Neural progenitor cell (in vitro differentiated cells): ENCODE results near the gene GOLGA6D. TPM values are rescaled to one million over a fixed set of nuclear protein-coding genes. Genes with fewer than 3 reads are reported as not detected.
A peak's percentile ranks its signal among the peaks of the same experiment; 100 is the strongest.
"Not testable (repeated sequence)": the region's sequence is repeated elsewhere in the genome, so short reads cannot be mapped to it uniquely, and the experiment has no call there.

Source experiments
- DNase-seq: peaks from one replicate; pipeline ENCODE4 v3.0.0-alpha.2; 2016; ENCODE audit warnings: low spot score
- H2AFZ ChIP-seq: fragments of 200-600 bp; sonication (generic); replicated peaks from 2 replicates; pipeline ENCODE4 v1.6.1; 2016; ENCODE audit warnings: antibody characterized with exemption
- H3F3A ChIP-seq: fragments of 200-600 bp; sonication (generic); 2 replicates; pipeline ENCODE4 v1.6.1; 2016; ENCODE audit warnings: antibody characterized with exemption, low read depth
- H3K27ac ChIP-seq: fragments of 200-600 bp; sonication (generic); 2 replicates; pipeline ENCODE4 v1.5.1; 2016; ENCODE audit warnings: mild to moderate bottlenecking
- H3K27me3 ChIP-seq: fragments of 200-600 bp; sonication (generic); 2 replicates; pipeline ENCODE4 v1.6.1; 2016; ENCODE audit warnings: mild to moderate bottlenecking, moderate library complexity
- H3K36me3 ChIP-seq: fragments of 200-600 bp; sonication (generic); 2 replicates; pipeline ENCODE4 v1.5.1; 2016
- H3K4me1 ChIP-seq: fragments of 200-600 bp; sonication (generic); 2 replicates; pipeline ENCODE4 v1.6.1; 2016; ENCODE audit warnings: mixed run types
- H3K4me2 ChIP-seq: fragments of 200-600 bp; sonication (generic); 2 replicates; pipeline ENCODE4 v1.6.1; 2016
- H3K4me3 ChIP-seq: fragments of 200-600 bp; sonication (generic); 2 replicates; pipeline ENCODE4 v1.5.1; 2016
- H3K79me2 ChIP-seq: fragments of 200-600 bp; sonication (generic); 2 replicates; pipeline ENCODE4 v1.6.1; 2016; ENCODE audit warnings: low read depth
- H3K9ac ChIP-seq: fragments of 200-600 bp; sonication (generic); 2 replicates; pipeline ENCODE4 v1.6.1; 2016
- H3K9me3 ChIP-seq: fragments of 200-600 bp; sonication (generic); 2 replicates; pipeline ENCODE4 v1.5.1; 2016; ENCODE audit warnings: low read depth
- H4K20me1 ChIP-seq: fragments of 200-600 bp; sonication (generic); 2 replicates; pipeline ENCODE4 v1.6.1; 2016; ENCODE audit warnings: low read depth
- H3K27ac Mint-ChIP-seq: 3 replicates; pipeline ENCODE4 v1.8.0; 2021; ENCODE audit warnings: mixed read lengths
- H3K27me3 Mint-ChIP-seq: 2 replicates; pipeline ENCODE4 v1.8.0; 2022; ENCODE audit warnings: low read depth, mild to moderate bottlenecking, inconsistent platforms, moderate library complexity, mixed read lengths; ENCODE audit not compliant: insufficient read depth
- H3K36me3 Mint-ChIP-seq: 3 replicates; pipeline ENCODE4 v1.8.0; 2021; ENCODE audit warnings: mixed read lengths
- H3K4me1 Mint-ChIP-seq: 3 replicates; pipeline ENCODE4 v1.8.0; 2021; ENCODE audit warnings: mixed read lengths
- H3K4me3 Mint-ChIP-seq: 3 replicates; pipeline ENCODE4 v1.8.0; 2021; ENCODE audit warnings: mild to moderate bottlenecking, moderate library complexity, mixed read lengths
- H3K9me3 Mint-ChIP-seq: 3 replicates; pipeline ENCODE4 v1.8.0; 2020; ENCODE audit warnings: mixed read lengths
- EZH2 ChIP-seq: fragments of 200-600 bp; sonication (generic); IDR thresholded peaks from 2 replicates; pipeline ENCODE4 v1.6.1; 2017; ENCODE audit warnings: antibody characterized with exemption, mild to moderate bottlenecking, moderate library complexity
- EZH2phosphoT487 ChIP-seq: fragments of 200-600 bp; sonication (generic); IDR thresholded peaks from 2 replicates; pipeline ENCODE4 v1.6.1; 2017; ENCODE audit warnings: antibody characterized with exemption
- total RNA-seq: library from RNA; depleted of rRNA; stranded (reverse); fragments of >200 nt; gene quantifications from 2 replicates; pipeline ENCODE4 v1.2.3, GENCODE V29; 2015; ENCODE audit warnings: low replicate concordance
- TF ChIP-seq, protein P1 (sequence below): fragments of 200-600 bp; sonication (generic); IDR thresholded peaks from 2 replicates; pipeline ENCODE4 v1.5.1; 2017; ENCODE audit warnings: antibody characterized with exemption, mild to moderate bottlenecking

The GOLGA6D gene
- total RNA-seq, 1 donor from 2014 or later, result not detected

DNA sequence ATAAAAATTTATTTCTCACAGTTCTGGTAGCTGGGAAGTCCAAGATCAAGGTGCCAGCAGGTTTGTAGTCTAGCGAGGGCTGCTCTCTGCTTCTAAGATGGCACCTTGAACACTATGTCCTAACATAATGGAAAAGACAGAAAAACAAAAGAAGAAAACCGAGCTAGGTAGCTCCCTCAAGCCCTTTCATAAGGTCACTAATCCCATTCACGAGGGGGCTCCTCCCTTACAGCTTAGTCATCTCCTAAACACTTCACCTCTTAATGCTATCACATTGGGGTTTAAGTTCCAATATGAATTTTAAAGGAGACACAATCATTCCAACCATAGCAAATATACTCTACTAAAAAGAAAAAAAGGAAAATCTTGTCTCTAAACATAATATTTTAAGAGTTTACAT is 23.6 kb downstream of the GOLGA6D start:
- H3K27ac ChIP-seq, result no peak overlapping the region
- H3K27me3 ChIP-seq, result peaks cover 32% of the 10 kb centered on the region
- no peaks in the 10 kb centered on the region for H3K4me1 ChIP-seq
- no peak for DNase-seq
- TF ChIP-seq, protein P1, sequence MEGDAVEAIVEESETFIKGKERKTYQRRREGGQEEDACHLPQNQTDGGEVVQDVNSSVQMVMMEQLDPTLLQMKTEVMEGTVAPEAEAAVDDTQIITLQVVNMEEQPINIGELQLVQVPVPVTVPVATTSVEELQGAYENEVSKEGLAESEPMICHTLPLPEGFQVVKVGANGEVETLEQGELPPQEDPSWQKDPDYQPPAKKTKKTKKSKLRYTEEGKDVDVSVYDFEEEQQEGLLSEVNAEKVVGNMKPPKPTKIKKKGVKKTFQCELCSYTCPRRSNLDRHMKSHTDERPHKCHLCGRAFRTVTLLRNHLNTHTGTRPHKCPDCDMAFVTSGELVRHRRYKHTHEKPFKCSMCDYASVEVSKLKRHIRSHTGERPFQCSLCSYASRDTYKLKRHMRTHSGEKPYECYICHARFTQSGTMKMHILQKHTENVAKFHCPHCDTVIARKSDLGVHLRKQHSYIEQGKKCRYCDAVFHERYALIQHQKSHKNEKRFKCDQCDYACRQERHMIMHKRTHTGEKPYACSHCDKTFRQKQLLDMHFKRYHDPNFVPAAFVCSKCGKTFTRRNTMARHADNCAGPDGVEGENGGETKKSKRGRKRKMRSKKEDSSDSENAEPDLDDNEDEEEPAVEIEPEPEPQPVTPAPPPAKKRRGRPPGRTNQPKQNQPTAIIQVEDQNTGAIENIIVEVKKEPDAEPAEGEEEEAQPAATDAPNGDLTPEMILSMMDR, result no peak
- TF ChIP-seq EZH2 (no peak), EZH2phosphoT487 (no peak)
- H3K9me3 ChIP-seq, result no peaks in the 10 kb centered on the region
- H4K20me1 ChIP-seq, result no peaks in the 10 kb centered on the region
- Mint-ChIP-seq H3K4me3 (no peak overlapping the region), H3K36me3 (no peaks in the 10 kb centered on the region), H3K9me3 (no peaks in the 10 kb centered on the region), H3K4me1 (peaks cover 3% of the 10 kb centered on the region), H3K27ac (no peak overlapping the region), H3K27me3 (peaks cover 4% of the 10 kb centered on the region)
- H3K9ac ChIP-seq, result no peak overlapping the region
- no peaks in the 10 kb centered on the region for H3K36me3 ChIP-seq
- H2AFZ ChIP-seq, result no peak overlapping the region
- H3K79me2 ChIP-seq, result no peaks in the 10 kb centered on the region
- H3K4me2 ChIP-seq, result no peak overlapping the region
- no peak overlapping the region for H3K4me3 ChIP-seq
- H3F3A ChIP-seq, result no peaks in the 10 kb centered on the region

DNA sequence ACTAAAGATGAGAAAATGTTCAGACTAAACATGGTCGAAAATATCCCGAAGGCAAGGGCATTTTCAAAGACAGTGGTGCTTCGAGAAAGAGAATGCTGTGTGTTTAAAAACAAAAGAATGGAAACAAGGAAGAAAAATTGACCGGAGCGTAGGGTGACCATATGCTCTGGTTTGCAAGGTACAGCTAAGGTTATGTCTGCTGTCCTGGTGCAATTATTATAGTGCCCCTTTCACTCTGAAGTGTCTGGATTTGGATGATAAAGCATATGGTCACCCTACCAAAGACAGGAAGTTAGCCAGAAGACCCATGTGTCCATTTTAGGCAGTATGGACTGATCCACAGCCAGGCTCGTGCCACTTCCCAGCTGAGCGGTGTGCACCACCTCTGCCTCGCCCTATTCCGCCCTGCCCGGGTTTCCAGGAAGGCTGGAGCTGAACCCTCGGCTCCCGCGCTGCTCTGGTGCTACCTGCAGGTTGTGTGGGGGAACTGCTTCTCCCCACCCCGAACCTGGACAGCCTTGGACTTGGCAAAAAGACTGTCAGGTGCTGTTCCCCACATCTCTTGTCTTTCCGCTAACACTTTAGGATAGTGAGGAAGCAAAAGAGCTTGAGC is 25.2 kb downstream of the GOLGA6D start:
- DNase-seq, result peak; percentile 62
- no peak overlapping the region for H3K4me3 ChIP-seq
- no peak overlapping the region for H3K4me2 ChIP-seq
- TF ChIP-seq, protein P1, result peak; percentile 48
- no peak for TF ChIP-seq EZH2phosphoT487
- TF ChIP-seq EZH2, result no peak
- no peak overlapping the region for H3K27ac Mint-ChIP-seq
- H3K36me3 ChIP-seq, result no peaks in the 10 kb centered on the region
- no peaks in the 10 kb centered on the region for H3K9me3 Mint-ChIP-seq
- no peak overlapping the region for H3K27ac ChIP-seq
- no peaks in the 10 kb centered on the region for H3K9me3 ChIP-seq
- no peaks in the 10 kb centered on the region for H3K79me2 ChIP-seq
- peaks cover 10% of the 10 kb centered on the region for H3K27me3 Mint-ChIP-seq
- no peaks in the 10 kb centered on the region for H3K4me1 ChIP-seq
- H2AFZ ChIP-seq, result no peak overlapping the region
- no peak overlapping the region for H3K4me3 Mint-ChIP-seq
- H3K9ac ChIP-seq, result no peak overlapping the region
- no peaks in the 10 kb centered on the region for H4K20me1 ChIP-seq
- no peaks in the 10 kb centered on the region for H3K36me3 Mint-ChIP-seq
- H3F3A ChIP-seq, result no peaks in the 10 kb centered on the region
- H3K4me1 Mint-ChIP-seq, result peaks cover 3% of the 10 kb centered on the region
- H3K27me3 ChIP-seq, result peaks cover 35% of the 10 kb centered on the region

DNA sequence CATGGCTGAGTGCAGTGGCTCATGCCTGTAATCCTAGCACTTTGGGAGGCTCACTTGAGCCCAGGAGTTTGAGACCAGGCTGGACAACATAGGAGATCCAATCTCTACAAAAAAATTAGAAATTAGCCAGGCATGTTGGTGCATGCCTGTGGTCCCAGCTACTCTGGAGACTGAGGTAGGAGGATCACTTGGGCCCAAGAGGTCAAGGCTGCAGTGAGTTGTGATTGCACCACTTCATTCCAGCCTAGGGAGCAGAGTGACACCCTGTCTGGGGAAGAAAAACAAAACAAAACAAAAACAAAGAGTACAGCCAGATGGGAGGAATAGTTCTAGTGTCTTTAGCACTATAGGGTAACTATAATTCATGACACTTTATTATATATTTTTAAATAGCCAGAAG is 27.1 kb downstream of the GOLGA6D start:
- no peaks in the 10 kb centered on the region for H3K36me3 ChIP-seq
- H3F3A ChIP-seq, result no peaks in the 10 kb centered on the region
- DNase-seq, result no peak
- Mint-ChIP-seq H3K9me3 (no peaks in the 10 kb centered on the region), H3K4me1 (peaks cover 3% of the 10 kb centered on the region), H3K4me3 (no peak overlapping the region), H3K27me3 (peaks cover 10% of the 10 kb centered on the region), H3K36me3 (no peaks in the 10 kb centered on the region), H3K27ac (no peak overlapping the region)
- H4K20me1 ChIP-seq, result no peaks in the 10 kb centered on the region
- H3K4me2 ChIP-seq, result no peak overlapping the region
- no peak overlapping the region for H3K9ac ChIP-seq
- H3K9me3 ChIP-seq, result no peaks in the 10 kb centered on the region
- H3K27me3 ChIP-seq, result peaks cover 35% of the 10 kb centered on the region
- no peaks in the 10 kb centered on the region for H3K79me2 ChIP-seq
- TF ChIP-seq EZH2 (no peak), EZH2phosphoT487 (no peak)
- TF ChIP-seq, protein P1, result no peak
- H3K4me1 ChIP-seq, result no peaks in the 10 kb centered on the region
- no peak overlapping the region for H3K27ac ChIP-seq
- no peak overlapping the region for H3K4me3 ChIP-seq
- no peak overlapping the region for H2AFZ ChIP-seq

DNA sequence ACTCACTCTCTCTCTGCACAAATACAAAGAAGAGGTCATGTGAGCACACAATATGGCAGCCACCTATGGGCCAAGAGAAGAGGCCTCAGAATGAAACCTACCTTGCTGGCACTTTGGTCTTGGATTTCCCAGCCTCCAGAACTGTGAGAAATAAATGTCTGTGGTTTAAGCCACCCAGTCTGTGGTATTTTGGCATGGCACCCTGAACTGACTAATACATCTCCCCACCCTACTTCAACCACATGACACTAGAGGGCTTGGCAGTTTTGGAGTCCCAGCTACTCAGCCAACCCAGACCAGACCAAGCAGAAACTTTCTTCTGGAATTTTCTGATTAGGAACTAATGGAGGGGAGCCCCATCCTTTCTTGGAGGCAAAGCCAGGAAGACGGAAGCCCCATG is 29.9 kb downstream of the GOLGA6D start:
- not testable (repeated sequence) for H3F3A ChIP-seq, H3K27ac ChIP-seq, H3K4me3 ChIP-seq, H4K20me1 ChIP-seq, H3K79me2 ChIP-seq, H3K36me3 Mint-ChIP-seq, H3K4me1 Mint-ChIP-seq, H3K36me3 ChIP-seq, H3K9me3 ChIP-seq, H3K4me1 ChIP-seq, H2AFZ ChIP-seq, H3K9me3 Mint-ChIP-seq, DNase-seq, H3K4me2 ChIP-seq, H3K4me3 Mint-ChIP-seq, H3K27me3 Mint-ChIP-seq, H3K9ac ChIP-seq, H3K27ac Mint-ChIP-seq
- peaks cover 27% of the 10 kb centered on the region for H3K27me3 ChIP-seq
